Measurements from ENCODE around the gene PCDH15. TPM values are rescaled to one million over a fixed set of nuclear protein-coding genes. Genes with fewer than 3 reads are reported as not detected.

PCDH15 gene
- total and polyA plus RNA-seq, 9 of the 15 experiments (the other 6 are each of a cell fraction or from before 2014, with no cell fraction given), result not detected

DNA sequence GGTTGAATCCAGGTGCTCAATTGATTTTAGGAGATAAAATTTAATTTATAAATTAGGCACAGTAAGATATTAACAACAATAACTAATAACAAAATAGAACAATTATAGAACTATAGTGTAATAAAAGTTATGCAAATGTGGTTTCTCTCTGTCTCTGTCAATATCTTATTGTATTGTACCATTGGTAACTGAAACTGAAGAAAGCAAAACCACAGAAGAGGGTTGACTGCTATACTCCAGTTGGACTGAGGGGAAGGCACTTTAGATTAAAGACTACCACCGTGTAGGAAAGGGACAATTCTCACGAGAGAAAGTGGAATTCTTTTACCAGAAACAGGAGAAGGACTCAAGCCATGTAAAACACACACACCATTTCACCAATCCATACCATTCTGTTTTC is 967.1 kb downstream of the PCDH15 start:
- no peak for FAIRE-seq
- no peak overlapping the region for H3K9ac ChIP-seq (ENCODE audit: insufficient read depth in 1 of 2, low read depth in 2 of 2, low read length in 2 of 2)
- ATAC-seq, result no peak
- no peak overlapping the region for H3K4me3 ChIP-seq
- no peaks in the 10 kb centered on the region for H3K4me1 ChIP-seq (replicated peaks in 1 of 2; ENCODE audit: control insufficient read depth in 2 of 2, insufficient read depth in 2 of 2, low read length in 2 of 2)
- H3K36me3 ChIP-seq (ENCODE audit: control insufficient read depth, insufficient read depth, low read length), result no peaks in the 10 kb centered on the region
- no peak overlapping the region for H3K4me2 ChIP-seq (ENCODE audit: insufficient read depth, low read length)
- 0% methylated on average over 2 of the region's 2 CpGs for WGBS (ENCODE audit: insufficient coverage, low coverage, missing lambda C conversion rate)
- no peaks in the 10 kb centered on the region for H3K9me1 ChIP-seq (ENCODE audit: control insufficient read depth, insufficient read depth, low read length)
- no peaks in the 10 kb centered on the region for H3K27me3 ChIP-seq (ENCODE audit: control insufficient read depth in 2 of 2, insufficient read depth in 2 of 2, low read length in 2 of 2)
- BruUV-seq (replicated peaks), result no TSS peak
- no peak overlapping the region for H3K27ac ChIP-seq (ENCODE audit: extremely low read depth, low read depth, low read length)
- no peaks in the 10 kb centered on the region for H3K79me2 ChIP-seq (ENCODE audit: control insufficient read depth, insufficient read depth, low read length)
- H4K20me1 ChIP-seq (replicated peaks; ENCODE audit: control insufficient read depth, insufficient read depth, low read length), result no peaks in the 10 kb centered on the region
- H3K9me3 ChIP-seq (replicated peaks; ENCODE audit: control insufficient read depth, insufficient read depth, low read depth, low read length), result no peaks in the 10 kb centered on the region; the same call in 1 of the 2 replicates
- no peak overlapping the region for H2AFZ ChIP-seq (ENCODE audit: low read depth, low read length)
- in situ Hi-C loops (cut with MboI) (no loop called here), intact Hi-C loops (cut with micrococcal nuclease) (no loop called here)
- ChIA-PET CTCF (ENCODE audit: low intra/inter-chr PET ratio) (no interaction called here), POLR2A (no interaction called here)
- no peak for DNase-seq (ENCODE audit: extremely low read depth in 1 of 4, low spot score in 3 of 4)
- TF ChIP-seq NR2C2 (CRISPR knock-in tag; IDR thresholded peaks at IDR 0.05) (no peak), NR2C2 (tag; IDR thresholded peaks at IDR 0.05) (no peak), FOXJ3 (CRISPR knock-in tag; IDR thresholded peaks at IDR 0.05) (no peak), ZNF408 (CRISPR knock-in tag; IDR thresholded peaks at IDR 0.05; ENCODE audit: low read depth) (no peak), GATAD2A (IDR thresholded peaks at IDR 0.05) (no peak), HDAC2 (IDR thresholded peaks at IDR 0.05) (no peak), KDM1A (IDR thresholded peaks at IDR 0.05) (no peak)
- TF ChIP-seq, protein P1, sequence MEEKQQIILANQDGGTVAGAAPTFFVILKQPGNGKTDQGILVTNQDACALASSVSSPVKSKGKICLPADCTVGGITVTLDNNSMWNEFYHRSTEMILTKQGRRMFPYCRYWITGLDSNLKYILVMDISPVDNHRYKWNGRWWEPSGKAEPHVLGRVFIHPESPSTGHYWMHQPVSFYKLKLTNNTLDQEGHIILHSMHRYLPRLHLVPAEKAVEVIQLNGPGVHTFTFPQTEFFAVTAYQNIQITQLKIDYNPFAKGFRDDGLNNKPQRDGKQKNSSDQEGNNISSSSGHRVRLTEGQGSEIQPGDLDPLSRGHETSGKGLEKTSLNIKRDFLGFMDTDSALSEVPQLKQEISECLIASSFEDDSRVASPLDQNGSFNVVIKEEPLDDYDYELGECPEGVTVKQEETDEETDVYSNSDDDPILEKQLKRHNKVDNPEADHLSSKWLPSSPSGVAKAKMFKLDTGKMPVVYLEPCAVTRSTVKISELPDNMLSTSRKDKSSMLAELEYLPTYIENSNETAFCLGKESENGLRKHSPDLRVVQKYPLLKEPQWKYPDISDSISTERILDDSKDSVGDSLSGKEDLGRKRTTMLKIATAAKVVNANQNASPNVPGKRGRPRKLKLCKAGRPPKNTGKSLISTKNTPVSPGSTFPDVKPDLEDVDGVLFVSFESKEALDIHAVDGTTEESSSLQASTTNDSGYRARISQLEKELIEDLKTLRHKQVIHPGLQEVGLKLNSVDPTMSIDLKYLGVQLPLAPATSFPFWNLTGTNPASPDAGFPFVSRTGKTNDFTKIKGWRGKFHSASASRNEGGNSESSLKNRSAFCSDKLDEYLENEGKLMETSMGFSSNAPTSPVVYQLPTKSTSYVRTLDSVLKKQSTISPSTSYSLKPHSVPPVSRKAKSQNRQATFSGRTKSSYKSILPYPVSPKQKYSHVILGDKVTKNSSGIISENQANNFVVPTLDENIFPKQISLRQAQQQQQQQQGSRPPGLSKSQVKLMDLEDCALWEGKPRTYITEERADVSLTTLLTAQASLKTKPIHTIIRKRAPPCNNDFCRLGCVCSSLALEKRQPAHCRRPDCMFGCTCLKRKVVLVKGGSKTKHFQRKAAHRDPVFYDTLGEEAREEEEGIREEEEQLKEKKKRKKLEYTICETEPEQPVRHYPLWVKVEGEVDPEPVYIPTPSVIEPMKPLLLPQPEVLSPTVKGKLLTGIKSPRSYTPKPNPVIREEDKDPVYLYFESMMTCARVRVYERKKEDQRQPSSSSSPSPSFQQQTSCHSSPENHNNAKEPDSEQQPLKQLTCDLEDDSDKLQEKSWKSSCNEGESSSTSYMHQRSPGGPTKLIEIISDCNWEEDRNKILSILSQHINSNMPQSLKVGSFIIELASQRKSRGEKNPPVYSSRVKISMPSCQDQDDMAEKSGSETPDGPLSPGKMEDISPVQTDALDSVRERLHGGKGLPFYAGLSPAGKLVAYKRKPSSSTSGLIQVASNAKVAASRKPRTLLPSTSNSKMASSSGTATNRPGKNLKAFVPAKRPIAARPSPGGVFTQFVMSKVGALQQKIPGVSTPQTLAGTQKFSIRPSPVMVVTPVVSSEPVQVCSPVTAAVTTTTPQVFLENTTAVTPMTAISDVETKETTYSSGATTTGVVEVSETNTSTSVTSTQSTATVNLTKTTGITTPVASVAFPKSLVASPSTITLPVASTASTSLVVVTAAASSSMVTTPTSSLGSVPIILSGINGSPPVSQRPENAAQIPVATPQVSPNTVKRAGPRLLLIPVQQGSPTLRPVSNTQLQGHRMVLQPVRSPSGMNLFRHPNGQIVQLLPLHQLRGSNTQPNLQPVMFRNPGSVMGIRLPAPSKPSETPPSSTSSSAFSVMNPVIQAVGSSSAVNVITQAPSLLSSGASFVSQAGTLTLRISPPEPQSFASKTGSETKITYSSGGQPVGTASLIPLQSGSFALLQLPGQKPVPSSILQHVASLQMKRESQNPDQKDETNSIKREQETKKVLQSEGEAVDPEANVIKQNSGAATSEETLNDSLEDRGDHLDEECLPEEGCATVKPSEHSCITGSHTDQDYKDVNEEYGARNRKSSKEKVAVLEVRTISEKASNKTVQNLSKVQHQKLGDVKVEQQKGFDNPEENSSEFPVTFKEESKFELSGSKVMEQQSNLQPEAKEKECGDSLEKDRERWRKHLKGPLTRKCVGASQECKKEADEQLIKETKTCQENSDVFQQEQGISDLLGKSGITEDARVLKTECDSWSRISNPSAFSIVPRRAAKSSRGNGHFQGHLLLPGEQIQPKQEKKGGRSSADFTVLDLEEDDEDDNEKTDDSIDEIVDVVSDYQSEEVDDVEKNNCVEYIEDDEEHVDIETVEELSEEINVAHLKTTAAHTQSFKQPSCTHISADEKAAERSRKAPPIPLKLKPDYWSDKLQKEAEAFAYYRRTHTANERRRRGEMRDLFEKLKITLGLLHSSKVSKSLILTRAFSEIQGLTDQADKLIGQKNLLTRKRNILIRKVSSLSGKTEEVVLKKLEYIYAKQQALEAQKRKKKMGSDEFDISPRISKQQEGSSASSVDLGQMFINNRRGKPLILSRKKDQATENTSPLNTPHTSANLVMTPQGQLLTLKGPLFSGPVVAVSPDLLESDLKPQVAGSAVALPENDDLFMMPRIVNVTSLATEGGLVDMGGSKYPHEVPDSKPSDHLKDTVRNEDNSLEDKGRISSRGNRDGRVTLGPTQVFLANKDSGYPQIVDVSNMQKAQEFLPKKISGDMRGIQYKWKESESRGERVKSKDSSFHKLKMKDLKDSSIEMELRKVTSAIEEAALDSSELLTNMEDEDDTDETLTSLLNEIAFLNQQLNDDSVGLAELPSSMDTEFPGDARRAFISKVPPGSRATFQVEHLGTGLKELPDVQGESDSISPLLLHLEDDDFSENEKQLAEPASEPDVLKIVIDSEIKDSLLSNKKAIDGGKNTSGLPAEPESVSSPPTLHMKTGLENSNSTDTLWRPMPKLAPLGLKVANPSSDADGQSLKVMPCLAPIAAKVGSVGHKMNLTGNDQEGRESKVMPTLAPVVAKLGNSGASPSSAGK (IDR thresholded peaks at IDR 0.05), result no peak
- TF ChIP-seq, protein P2, sequence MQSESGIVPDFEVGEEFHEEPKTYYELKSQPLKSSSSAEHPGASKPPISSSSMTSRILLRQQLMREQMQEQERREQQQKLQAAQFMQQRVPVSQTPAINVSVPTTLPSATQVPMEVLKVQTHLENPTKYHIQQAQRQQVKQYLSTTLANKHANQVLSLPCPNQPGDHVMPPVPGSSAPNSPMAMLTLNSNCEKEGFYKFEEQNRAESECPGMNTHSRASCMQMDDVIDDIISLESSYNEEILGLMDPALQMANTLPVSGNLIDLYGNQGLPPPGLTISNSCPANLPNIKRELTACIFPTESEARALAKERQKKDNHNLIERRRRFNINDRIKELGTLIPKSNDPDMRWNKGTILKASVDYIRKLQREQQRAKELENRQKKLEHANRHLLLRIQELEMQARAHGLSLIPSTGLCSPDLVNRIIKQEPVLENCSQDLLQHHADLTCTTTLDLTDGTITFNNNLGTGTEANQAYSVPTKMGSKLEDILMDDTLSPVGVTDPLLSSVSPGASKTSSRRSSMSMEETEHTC (IDR thresholded peaks at IDR 0.05), result no peak
- TF ChIP-seq, protein P3, sequence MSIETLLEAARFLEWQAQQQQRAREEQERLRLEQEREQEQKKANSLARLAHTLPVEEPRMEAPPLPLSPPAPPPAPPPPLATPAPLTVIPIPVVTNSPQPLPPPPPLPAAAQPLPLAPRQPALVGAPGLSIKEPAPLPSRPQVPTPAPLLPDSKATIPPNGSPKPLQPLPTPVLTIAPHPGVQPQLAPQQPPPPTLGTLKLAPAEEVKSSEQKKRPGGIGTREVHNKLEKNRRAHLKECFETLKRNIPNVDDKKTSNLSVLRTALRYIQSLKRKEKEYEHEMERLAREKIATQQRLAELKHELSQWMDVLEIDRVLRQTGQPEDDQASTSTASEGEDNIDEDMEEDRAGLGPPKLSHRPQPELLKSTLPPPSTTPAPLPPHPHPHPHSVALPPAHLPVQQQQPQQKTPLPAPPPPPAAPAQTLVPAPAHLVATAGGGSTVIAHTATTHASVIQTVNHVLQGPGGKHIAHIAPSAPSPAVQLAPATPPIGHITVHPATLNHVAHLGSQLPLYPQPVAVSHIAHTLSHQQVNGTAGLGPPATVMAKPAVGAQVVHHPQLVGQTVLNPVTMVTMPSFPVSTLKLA (conservative IDR thresholded peaks at IDR 0.05), result no peak

Measured in K562 (cell line).